OCI-LY1 (cell line): ENCODE measurements around the gene DUXB.

ENCODE experiments used
- H2AFZ ChIP-seq: fragments of 200-600 bp; sonication (generic), shearing (Covaris generic); 2 replicates; pipeline ENCODE4 v1.6.0; 2014; ENCODE audit warnings: antibody characterized with exemption, mild to moderate bottlenecking, low read length
- H3F3A ChIP-seq: fragments of 200-600 bp; sonication (generic), shearing (Covaris generic); 2 replicates; pipeline ENCODE4 v1.6.0; 2014; ENCODE audit warnings: mild to moderate bottlenecking, antibody characterized with exemption, low read length, moderate library complexity; ENCODE audit not compliant: insufficient read depth
- H3K27ac ChIP-seq: fragments of 200-600 bp; sonication (generic); 2 replicates; pipeline ENCODE4 v1.5.1; 2014; ENCODE audit warnings: low read length, mixed run types, mild to moderate bottlenecking, low read depth; ENCODE audit not compliant: poor library complexity, severe bottlenecking
- H3K27me3 ChIP-seq: fragments of 200-600 bp; sonication (generic); 2 replicates; pipeline ENCODE4 v1.6.0; 2014; ENCODE audit warnings: antibody characterized with exemption, mild to moderate bottlenecking, low read length, moderate library complexity; ENCODE audit not compliant: insufficient read depth
- H3K36me3 ChIP-seq: fragments of 200-600 bp; sonication (generic); 2 replicates; pipeline ENCODE4 v1.6.1; 2014; ENCODE audit warnings: mild to moderate bottlenecking, antibody characterized with exemption, low read length, moderate library complexity, mixed read lengths; ENCODE audit not compliant: insufficient read depth
- H3K4me1 ChIP-seq: fragments of 200-600 bp; sonication (generic); 2 replicates; pipeline ENCODE4 v1.5.1; 2014; ENCODE audit warnings: mild to moderate bottlenecking, low read length, moderate library complexity; ENCODE audit not compliant: insufficient read depth, severe bottlenecking
- H3K4me2 ChIP-seq: fragments of 200-600 bp; sonication (generic), shearing (Covaris generic); 2 replicates; pipeline ENCODE4 v1.6.1; 2014; ENCODE audit warnings: low read length
- H3K4me3 ChIP-seq: fragments of 200-600 bp; sonication (generic); 2 replicates; pipeline ENCODE4 v1.5.1; 2014; ENCODE audit warnings: low read length, low read depth, mild to moderate bottlenecking, mixed read lengths; ENCODE audit not compliant: poor library complexity, severe bottlenecking
- H3K79me2 ChIP-seq: fragments of 200-600 bp; shearing (Covaris generic); 2 replicates; pipeline ENCODE4 v1.6.1; 2016; ENCODE audit warnings: mixed run types, low read length, mixed read lengths; ENCODE audit not compliant: insufficient read depth
- H3K9ac ChIP-seq: fragments of 200-600 bp; sonication (generic), shearing (Covaris generic); 2 replicates; pipeline ENCODE4 v1.6.1; 2014; ENCODE audit warnings: mild to moderate bottlenecking, low read length, mixed read lengths
- H3K9me2 ChIP-seq: fragments of 200-600 bp; sonication (generic), shearing (Covaris generic); 2 replicates; pipeline ENCODE4 v1.6.1; 2014; ENCODE audit warnings: low read depth, mild to moderate bottlenecking, low read length, mixed read lengths
- H3K9me3 ChIP-seq: fragments of 200-600 bp; shearing (Covaris generic); 2 replicates; pipeline ENCODE4 v1.6.1; 2014; ENCODE audit warnings: low read length, mixed read lengths
- H4K20me1 ChIP-seq: fragments of 200-600 bp; sonication (generic), shearing (Covaris generic); 2 replicates; pipeline ENCODE4 v1.6.0; 2016; ENCODE audit warnings: mild to moderate bottlenecking, low read length; ENCODE audit not compliant: insufficient read depth
- EZH2 ChIP-seq: fragments of 200-600 bp; sonication (generic), shearing (Covaris generic); IDR thresholded peaks from 2 replicates; pipeline ENCODE4 v1.8.0; 2017; ENCODE audit warnings: borderline replicate concordance, mixed run types, mild to moderate bottlenecking, antibody characterized with exemption, low read length, moderate library complexity, mixed read lengths
- TF ChIP-seq, protein P1 (sequence below): fragments of 200-600 bp; sonication (generic), shearing (Covaris generic); IDR thresholded peaks from 2 replicates; pipeline ENCODE4 v1.5.1; 2017; ENCODE audit warnings: mild to moderate bottlenecking, antibody characterized with exemption, low read length, moderate library complexity, mixed read lengths

The DUXB gene

DNA sequence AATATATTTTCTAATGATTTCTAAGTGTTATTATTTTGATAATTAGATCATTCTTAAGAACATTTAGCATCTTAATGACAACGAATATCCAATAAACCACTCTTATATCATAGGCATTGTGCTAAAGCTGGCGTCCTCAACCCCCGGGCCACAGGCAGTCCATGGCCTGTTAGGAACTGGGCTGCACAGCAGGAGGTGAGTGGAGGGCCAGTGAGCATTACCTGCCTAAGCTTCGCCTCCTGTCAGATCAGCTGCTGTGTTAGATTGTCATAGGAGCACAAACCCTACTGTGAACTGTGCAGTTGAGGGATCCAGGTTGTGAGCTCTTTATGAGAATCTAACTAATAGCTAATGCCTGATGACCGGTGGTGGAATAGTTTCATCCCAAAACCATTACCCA is 3.7 kb downstream of the DUXB start:
- no peak overlapping the region for H3K4me2 ChIP-seq
- H3K9ac ChIP-seq: no peak overlapping the region
- no peaks in the 10 kb centered on the region for H3K9me3 ChIP-seq
- H4K20me1 ChIP-seq: no peaks in the 10 kb centered on the region
- H3K79me2 ChIP-seq: no peaks in the 10 kb centered on the region
- H3K27me3 ChIP-seq: no peaks in the 10 kb centered on the region
- no peaks in the 10 kb centered on the region for H3K4me1 ChIP-seq
- H3K36me3 ChIP-seq: no peaks in the 10 kb centered on the region
- H3K4me3 ChIP-seq: no peak overlapping the region
- H2AFZ ChIP-seq: no peak overlapping the region
- TF ChIP-seq, protein P1, sequence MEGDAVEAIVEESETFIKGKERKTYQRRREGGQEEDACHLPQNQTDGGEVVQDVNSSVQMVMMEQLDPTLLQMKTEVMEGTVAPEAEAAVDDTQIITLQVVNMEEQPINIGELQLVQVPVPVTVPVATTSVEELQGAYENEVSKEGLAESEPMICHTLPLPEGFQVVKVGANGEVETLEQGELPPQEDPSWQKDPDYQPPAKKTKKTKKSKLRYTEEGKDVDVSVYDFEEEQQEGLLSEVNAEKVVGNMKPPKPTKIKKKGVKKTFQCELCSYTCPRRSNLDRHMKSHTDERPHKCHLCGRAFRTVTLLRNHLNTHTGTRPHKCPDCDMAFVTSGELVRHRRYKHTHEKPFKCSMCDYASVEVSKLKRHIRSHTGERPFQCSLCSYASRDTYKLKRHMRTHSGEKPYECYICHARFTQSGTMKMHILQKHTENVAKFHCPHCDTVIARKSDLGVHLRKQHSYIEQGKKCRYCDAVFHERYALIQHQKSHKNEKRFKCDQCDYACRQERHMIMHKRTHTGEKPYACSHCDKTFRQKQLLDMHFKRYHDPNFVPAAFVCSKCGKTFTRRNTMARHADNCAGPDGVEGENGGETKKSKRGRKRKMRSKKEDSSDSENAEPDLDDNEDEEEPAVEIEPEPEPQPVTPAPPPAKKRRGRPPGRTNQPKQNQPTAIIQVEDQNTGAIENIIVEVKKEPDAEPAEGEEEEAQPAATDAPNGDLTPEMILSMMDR: no peak
- TF ChIP-seq EZH2: no peak
- no peak overlapping the region for H3K27ac ChIP-seq
- H3F3A ChIP-seq: no peaks in the 10 kb centered on the region
- no peaks in the 10 kb centered on the region for H3K9me2 ChIP-seq

DNA sequence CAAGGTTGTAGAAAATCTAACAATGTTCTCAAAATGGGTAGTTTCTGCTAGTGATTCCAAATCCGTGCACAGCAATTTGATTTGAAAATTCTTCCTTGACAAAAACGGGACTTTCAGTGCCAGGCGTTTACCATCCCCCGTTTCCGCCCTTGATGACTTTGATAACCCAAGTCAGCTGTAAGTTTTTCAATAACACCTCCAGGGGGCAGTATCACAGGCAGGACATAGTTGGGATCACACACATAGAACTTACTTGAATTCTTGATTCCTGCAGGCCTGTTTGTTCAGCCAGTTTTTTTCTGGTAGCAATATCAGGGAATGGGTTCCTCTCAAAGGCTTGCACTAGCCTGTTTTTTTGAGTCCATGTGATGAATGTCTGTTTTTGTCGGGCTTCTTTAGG is 5.6 kb downstream of the DUXB start:
- no peaks in the 10 kb centered on the region for H3K9me3 ChIP-seq
- H3K9ac ChIP-seq: no peak overlapping the region
- no peaks in the 10 kb centered on the region for H3K4me1 ChIP-seq
- no peaks in the 10 kb centered on the region for H3K9me2 ChIP-seq
- H2AFZ ChIP-seq: no peak overlapping the region
- no peaks in the 10 kb centered on the region for H3F3A ChIP-seq
- no peak overlapping the region for H3K4me2 ChIP-seq
- H3K36me3 ChIP-seq: no peaks in the 10 kb centered on the region
- no peaks in the 10 kb centered on the region for H3K27me3 ChIP-seq
- H4K20me1 ChIP-seq: no peaks in the 10 kb centered on the region
- H3K4me3 ChIP-seq: no peak overlapping the region
- H3K27ac ChIP-seq: no peak overlapping the region
- TF ChIP-seq EZH2: no peak
- TF ChIP-seq, protein P1: peak; percentile 27; the same call in 1 of the 2 replicates
- no peaks in the 10 kb centered on the region for H3K79me2 ChIP-seq

DNA sequence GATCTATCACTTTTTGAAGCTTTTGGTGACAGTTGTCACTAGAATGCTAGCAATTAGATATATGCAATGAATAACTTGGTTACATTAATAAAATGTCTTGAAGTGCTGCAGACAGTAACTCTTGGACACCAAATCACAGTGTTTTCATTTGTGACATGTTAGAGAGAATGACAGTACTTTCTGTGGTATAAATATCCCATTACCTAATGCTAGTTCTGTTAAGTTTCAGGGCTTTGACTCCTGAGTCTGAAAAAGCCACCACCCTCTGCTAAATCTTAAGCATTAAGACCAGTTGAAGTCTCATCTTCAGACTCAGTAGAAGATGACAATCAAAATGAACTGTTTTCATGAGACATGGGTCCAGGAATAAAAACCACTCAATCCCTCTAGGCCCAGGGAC is 13.9 kb downstream of the DUXB start:
- TF ChIP-seq, protein P1: no peak
- TF ChIP-seq EZH2: no peak
- Histone ChIP-seq H3K9me3 (0 out of 2 replicates have a peak, but pooled peaks cover 2% of the 10 kb centered on the region), H3K9ac (no peak overlapping the region), H4K20me1 (no peaks in the 10 kb centered on the region), H3K4me2 (no peak overlapping the region), H3F3A (no peaks in the 10 kb centered on the region), H3K4me3 (no peak overlapping the region), H3K27ac (no peak overlapping the region), H3K9me2 (no peaks in the 10 kb centered on the region), H3K36me3 (no peaks in the 10 kb centered on the region; the same call in 1 of the 2 replicates), H3K79me2 (no peaks in the 10 kb centered on the region), H3K4me1 (no peaks in the 10 kb centered on the region), H2AFZ (no peak overlapping the region), H3K27me3 (no peaks in the 10 kb centered on the region)
